K562 (cell line): ENCODE data around the gene MYOZ1. TPM values are rescaled to one million over a fixed set of nuclear protein-coding genes. Genes with fewer than 3 reads are reported as not detected.
"Not testable (repeated sequence)": the region's sequence is repeated elsewhere in the genome, so short reads cannot be mapped to it uniquely, and the experiment has no call there.

Source experiments
- ATAC-seq: fragments of 200-7000 bp; cut with Tn5 transposase; 3 replicates; pipeline ENCODE4 v1.9.1; 2020; ENCODE audit warnings: moderate library complexity
- BruUV-seq: library from RNA; stranded (reverse); fragments of 400-500 nt; replicated peaks from 2 replicates; lab custom pipeline; 2021; lab: Mats Ljungman, UMichigan
- CTCF ChIA-PET: fragments of 300-600 bp; formaldehyde crosslinking; extraction: SDS; loops from one replicate; lab custom pipeline; 2021; ENCODE audit warnings: low intra/inter-chr PET ratio; lab: Yijun Ruan, JAX
- POLR2A ChIA-PET: fragments of 300-600, 350-650 bp; sonication (Branson Sonifier 250); formaldehyde crosslinking; extraction: SDS; loops from one replicate; lab custom pipeline; 2021; ENCODE audit warnings: antibody characterized with exemption, inconsistent platforms; lab: Yijun Ruan, JAX
- DNase-seq, 4 experiments: peaks; one replicate each; pipeline versions ENCODE4 v3.0.0 to v3.0.0-alpha.2; 2011 to 2018; ENCODE audit warnings: low spot score in 3 of 4, mixed read lengths in 3 of 4; ENCODE audit errors: extremely low read depth in 1 of 4
- FAIRE-seq: peaks from 2 replicates; lab custom pipeline; 2011; peaks lifted over from hg19 to GRCh38; lab: Jason Lieb, UNC
- H2AFZ ChIP-seq: 2 replicates; pipeline ENCODE4 v1.6.0; 2011; ENCODE audit warnings: low read depth, low read length, control low read depth, inconsistent platforms
- H3K27ac ChIP-seq: fragments of 200-600 bp; 3 replicates; pipeline ENCODE4 v1.8.0; 2011; ENCODE audit warnings: low read depth, mild to moderate bottlenecking, control low read depth, inconsistent platforms, low read length, moderate library complexity, mixed read lengths; ENCODE audit errors: extremely low read depth
- H3K27me3 ChIP-seq, 2 experiments: fragments of 300-600 bp in 1 of 2; 2 replicates in 1 of 2; 3 replicates in 1 of 2; pipeline versions ENCODE4 v1.6.0 to v1.8.0; 2011; ENCODE audit warnings: inconsistent platforms in 2 of 2, low read length in 2 of 2, mild to moderate bottlenecking in 1 of 2, mixed read lengths in 1 of 2, moderate library complexity in 1 of 2; ENCODE audit not compliant: control insufficient read depth in 2 of 2, insufficient read depth in 2 of 2
- H3K36me3 ChIP-seq: fragments of 300-600 bp; 3 replicates; pipeline ENCODE4 v1.8.0; 2011; ENCODE audit warnings: mild to moderate bottlenecking, low read length, inconsistent platforms; ENCODE audit not compliant: control insufficient read depth, insufficient read depth
- H3K4me1 ChIP-seq, 2 experiments: fragments of 200-600 bp in 1 of 2; replicated peaks in 1 of 2; 2 replicates in 1 of 2; 3 replicates in 1 of 2; pipeline versions ENCODE4 v1.5.1 to v1.8.0; 2011; ENCODE audit warnings: inconsistent platforms in 2 of 2, low read length in 2 of 2, mild to moderate bottlenecking in 1 of 2, mixed read lengths in 1 of 2, moderate library complexity in 1 of 2; ENCODE audit not compliant: control insufficient read depth in 2 of 2, insufficient read depth in 2 of 2
- H3K4me2 ChIP-seq: 2 replicates; pipeline ENCODE4 v1.6.1; 2011; ENCODE audit warnings: low read length, control low read depth, inconsistent platforms, mixed read lengths; ENCODE audit not compliant: insufficient read depth
- H3K4me3 ChIP-seq: fragments of 200-600 bp; sonication (generic), shearing (Covaris generic); 2 replicates; pipeline ENCODE4 v1.5.1; 2016; ENCODE audit warnings: control low read depth, inconsistent platforms
- H3K79me2 ChIP-seq: fragments of 200-600 bp; 3 replicates; pipeline ENCODE4 v1.8.0; 2011; ENCODE audit warnings: low read length, inconsistent platforms; ENCODE audit not compliant: control insufficient read depth, insufficient read depth
- H3K9ac ChIP-seq, 2 experiments: 2 replicates each; pipeline versions ENCODE4 v1.6.0 to v1.6.1; 2011; ENCODE audit warnings: low read depth in 2 of 2, low read length in 2 of 2, control low read depth in 1 of 2, inconsistent platforms in 1 of 2, mild to moderate bottlenecking in 1 of 2, mixed read lengths in 1 of 2; ENCODE audit not compliant: insufficient read depth in 1 of 2
- H3K9me1 ChIP-seq: one replicate; pipeline ENCODE4 v1.6.0; 2011; ENCODE audit warnings: inconsistent platforms, mild to moderate bottlenecking, low read length, moderate library complexity; ENCODE audit not compliant: control insufficient read depth, insufficient read depth
- H3K9me3 ChIP-seq: replicated peaks from 2 replicates; pipeline ENCODE4 v1.5.1; 2011; ENCODE audit warnings: low read depth, low read length, inconsistent platforms; ENCODE audit not compliant: control insufficient read depth, insufficient read depth
- H4K20me1 ChIP-seq: replicated peaks from 2 replicates; pipeline ENCODE4 v1.6.1; 2011; ENCODE audit warnings: low read length, inconsistent platforms, mixed read lengths; ENCODE audit not compliant: control insufficient read depth, insufficient read depth
- WGBS: fragments of 100-300 bp; shearing (Covaris generic); methylation state at CpG from one replicate; pipeline ENCODE4 v1.1.6; 2016; ENCODE audit warnings: low coverage, mixed read lengths; ENCODE audit not compliant: insufficient coverage; ENCODE audit errors: missing lambda C conversion rate; 5-methylcytosine and 5-hydroxymethylcytosine counted together
- in situ Hi-C: fragments of 300-500 bp; cut with MboI; formaldehyde crosslinking; loops from 4 replicates; pipeline ENCODE4 v1.15.0; 2018; ENCODE audit warnings: inconsistent platforms, mixed read lengths
- intact Hi-C: fragments of 100-400 bp; cut with micrococcal nuclease; formaldehyde crosslinking; loops from 2 replicates; pipeline ENCODE4 v1.14.2; 2022
- polyA plus RNA-seq, 8 experiments: library from polyadenylated mRNA; depleted of rRNA in 4 of 8; stranded (reverse) in 5 of 8; unstranded in 3 of 8; fragments of >200 nt; fragmentation: Nextera tagmentation in 2 of 8; fragmentation: Illumina TruSeq in 1 of 8; extraction: Ambion mirVana in 2 of 8; extraction: Trizol in 1 of 8; gene quantifications; 2 replicates each; pipeline versions ENCODE4 v1.2.1 to v1.2.3, GENCODE V29; 2011 to 2014; ENCODE audit warnings: inconsistent platforms in 1 of 8, missing spikeins in 1 of 8
- total RNA-seq, 7 experiments: library from RNA; depleted of rRNA in 6 of 7; stranded (reverse); fragments of >200 nt in 6 of 7; fragmentation: Illumina TruSeq in 2 of 7; extraction: Trizol in 2 of 7; gene quantifications; 2 replicates each; pipeline versions ENCODE4 v1.2.1 to v1.2.3, GENCODE V29; 2011 to 2021; ENCODE audit warnings: low replicate concordance in 1 of 7

The MYOZ1 gene
- total and polyA plus RNA-seq, 9 of the 15 experiments (the other 6 are each of a cell fraction or from before 2014, with no cell fraction given), result 0.03 to 0.18 (median 0.07) TPM; not detected in 5

GRCh38 chr10:73620974-73621373, 20.3 kb downstream of the MYOZ1 start:
- in situ Hi-C loops, H4K20me1 ChIP-seq, H3K36me3 ChIP-seq, H3K27me3 ChIP-seq, ATAC-seq, DNase-seq, H3K9me1 ChIP-seq, H3K4me1 ChIP-seq, H2AFZ ChIP-seq, H3K4me3 ChIP-seq, CTCF ChIA-PET, H3K9me3 ChIP-seq, H3K9ac ChIP-seq, BruUV-seq, H3K27ac ChIP-seq, H3K4me2 ChIP-seq, FAIRE-seq, intact Hi-C loops: not testable (repeated sequence)
- POLR2A ChIA-PET, result interaction anchor here (0.8 to 2.6 kb wide), 2 partner anchors 19 to 152 kb away, joined by 3 to 7 read pairs; no protein-coding TSS in a partner anchor
- 88% methylated on average over 11 of the region's 12 CpGs for WGBS
- peaks cover 15% of the 10 kb centered on the region for H3K79me2 ChIP-seq

- H3K36me3 ChIP-seq, intact Hi-C loops, H3K79me2 ChIP-seq, CTCF ChIA-PET, BruUV-seq, H3K9me3 ChIP-seq, H3K4me3 ChIP-seq, H3K9me1 ChIP-seq, H4K20me1 ChIP-seq, H2AFZ ChIP-seq, FAIRE-seq, H3K4me1 ChIP-seq, H3K4me2 ChIP-seq, H3K27me3 ChIP-seq, ATAC-seq, in situ Hi-C loops, DNase-seq, H3K9ac ChIP-seq, H3K27ac ChIP-seq: not testable (repeated sequence)
- POLR2A ChIA-PET, result interaction anchor here (0.8 to 2.8 kb wide), 3 partner anchors 10 to 35 kb away, joined by 4 to 13 read pairs (median 4); no protein-coding TSS in a partner anchor
- WGBS, result 88% methylated on average over 8 of the region's 8 CpGs
Measured at GRCh38 chr10:73617143-73617542, 24.1 kb downstream of the MYOZ1 start.
